ENCODE measurements around the gene SPDL1. TPM values are rescaled to one million over a fixed set of nuclear protein-coding genes. Genes with fewer than 3 reads are reported as not detected.
A peak's percentile ranks its signal among the peaks of the same experiment; 100 is the strongest.

The SPDL1 gene
- total RNA-seq, 1 donor from 2014 or later, result 37.7 TPM

- Mint-ChIP-seq H3K36me3 (no peaks in the 10 kb centered on the region), H3K27ac (no peak overlapping the region), H3K4me1 (ENCODE audit: unreplicated experiment) (peaks cover 6% of the 10 kb centered on the region), H3K9me3 (no peaks in the 10 kb centered on the region), H3K4me3 (no peak overlapping the region), H3K27me3 (peaks cover 35% of the 10 kb centered on the region)
- TF ChIP-seq, protein P1, sequence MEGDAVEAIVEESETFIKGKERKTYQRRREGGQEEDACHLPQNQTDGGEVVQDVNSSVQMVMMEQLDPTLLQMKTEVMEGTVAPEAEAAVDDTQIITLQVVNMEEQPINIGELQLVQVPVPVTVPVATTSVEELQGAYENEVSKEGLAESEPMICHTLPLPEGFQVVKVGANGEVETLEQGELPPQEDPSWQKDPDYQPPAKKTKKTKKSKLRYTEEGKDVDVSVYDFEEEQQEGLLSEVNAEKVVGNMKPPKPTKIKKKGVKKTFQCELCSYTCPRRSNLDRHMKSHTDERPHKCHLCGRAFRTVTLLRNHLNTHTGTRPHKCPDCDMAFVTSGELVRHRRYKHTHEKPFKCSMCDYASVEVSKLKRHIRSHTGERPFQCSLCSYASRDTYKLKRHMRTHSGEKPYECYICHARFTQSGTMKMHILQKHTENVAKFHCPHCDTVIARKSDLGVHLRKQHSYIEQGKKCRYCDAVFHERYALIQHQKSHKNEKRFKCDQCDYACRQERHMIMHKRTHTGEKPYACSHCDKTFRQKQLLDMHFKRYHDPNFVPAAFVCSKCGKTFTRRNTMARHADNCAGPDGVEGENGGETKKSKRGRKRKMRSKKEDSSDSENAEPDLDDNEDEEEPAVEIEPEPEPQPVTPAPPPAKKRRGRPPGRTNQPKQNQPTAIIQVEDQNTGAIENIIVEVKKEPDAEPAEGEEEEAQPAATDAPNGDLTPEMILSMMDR (conservative IDR thresholded peaks at IDR 0.05), result no peak
- no peak for DNase-seq (ENCODE audit: extremely low spot score, unreplicated experiment)
These were observed 12.2 kb upstream of the SPDL1 start for GRCh38 chr5:169571355-169571754.

GRCh38 chr5:169574134-169574646, 9.4 kb upstream of the SPDL1 start:
- Mint-ChIP-seq H3K9me3 (no peaks in the 10 kb centered on the region), H3K36me3 (no peaks in the 10 kb centered on the region), H3K27me3 (peaks cover 41% of the 10 kb centered on the region), H3K4me1 (ENCODE audit: unreplicated experiment) (peaks cover 6% of the 10 kb centered on the region), H3K27ac (no peak overlapping the region), H3K4me3 (no peak overlapping the region)
- no peak for DNase-seq (ENCODE audit: extremely low spot score, unreplicated experiment)
- TF ChIP-seq, protein P1 (conservative IDR thresholded peaks at IDR 0.05), result no peak

GRCh38 chr5:169576181-169576598, 7.4 kb upstream of the SPDL1 start:
- H3K36me3 Mint-ChIP-seq, result no peaks in the 10 kb centered on the region
- TF ChIP-seq, protein P1 (conservative IDR thresholded peaks at IDR 0.05), result no peak
- peaks cover 3% of the 10 kb centered on the region for H3K4me1 Mint-ChIP-seq (ENCODE audit: unreplicated experiment)
- peaks cover 32% of the 10 kb centered on the region for H3K27me3 Mint-ChIP-seq
- H3K27ac Mint-ChIP-seq, result no peak overlapping the region
- H3K9me3 Mint-ChIP-seq, result no peaks in the 10 kb centered on the region
- DNase-seq (ENCODE audit: extremely low spot score, unreplicated experiment), result no peak
- no peak overlapping the region for H3K4me3 Mint-ChIP-seq

GRCh38 chr5:169577951-169578350, 5.6 kb upstream of the SPDL1 start:
- TF ChIP-seq, protein P1 (conservative IDR thresholded peaks at IDR 0.05), result peak; percentile 61
- Mint-ChIP-seq H3K9me3 (no peaks in the 10 kb centered on the region), H3K27me3 (peaks cover 35% of the 10 kb centered on the region), H3K27ac (no peak overlapping the region), H3K36me3 (no peaks in the 10 kb centered on the region), H3K4me1 (ENCODE audit: unreplicated experiment) (peaks cover 6% of the 10 kb centered on the region), H3K4me3 (no peak overlapping the region)
- no peak for DNase-seq (ENCODE audit: extremely low spot score, unreplicated experiment)

- no peak overlapping the region for H3K4me3 Mint-ChIP-seq
- peaks cover 21% of the 10 kb centered on the region for H3K27me3 Mint-ChIP-seq
- no peak overlapping the region for H3K27ac Mint-ChIP-seq
- no peaks in the 10 kb centered on the region for H3K9me3 Mint-ChIP-seq
- H3K36me3 Mint-ChIP-seq, result no peaks in the 10 kb centered on the region
- peaks cover 19% of the 10 kb centered on the region for H3K4me1 Mint-ChIP-seq (ENCODE audit: unreplicated experiment)
- no peak for DNase-seq (ENCODE audit: extremely low spot score, unreplicated experiment)
- TF ChIP-seq, protein P1 (conservative IDR thresholded peaks at IDR 0.05), result no peak
These were observed 2.6 kb upstream of the SPDL1 start for GRCh38 chr5:169580964-169581363.

Data from type B pancreatic cell (in vitro differentiated cells).